Measurements from ENCODE around the gene POMT1. TPM values are rescaled to one million over a fixed set of nuclear protein-coding genes. Genes with fewer than 3 reads are reported as not detected.

POMT1 gene
- total and polyA plus RNA-seq, 2 donors (not counting 3 experiments of a cell fraction or from before 2014, with no cell fraction given) = 44.7 to 53.9 TPM

DNA sequence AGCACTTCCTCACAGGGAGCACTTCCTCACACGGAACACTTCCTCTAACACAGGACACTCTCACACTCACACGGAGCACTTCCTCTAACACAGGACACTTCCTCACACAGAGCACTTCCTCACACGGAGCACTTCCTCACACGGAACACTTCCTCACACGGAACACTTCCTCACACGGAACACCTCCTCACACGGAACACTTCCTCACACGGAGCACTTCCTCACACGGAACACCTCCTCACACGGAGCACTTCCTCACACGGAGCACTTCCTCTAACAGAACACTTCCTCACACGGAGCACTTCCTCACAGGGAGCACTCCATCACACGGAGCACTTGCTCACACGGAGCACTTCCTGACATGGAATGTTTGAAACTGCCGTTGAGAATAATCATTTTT lies 13.4 kb downstream of the POMT1 start:
- CTCF ChIA-PET = no interaction called here
- dilution Hi-C loops (cut with MboI; ENCODE audit: extremely low pct_ligation_motif_present, low sequenced_read_pairs) = no loop called here
- no TSS peak for BruUV-seq (replicated peaks)
- Histone ChIP-seq H3K9me3 (replicated peaks; ENCODE audit: control insufficient read depth, insufficient read depth, low read length) (no peaks in the 10 kb centered on the region), H2AFZ (ENCODE audit: low read depth, low read length) (no peak overlapping the region), H3K9ac (replicated peaks; ENCODE audit: extremely low read depth, insufficient read depth, low read length) (no peak overlapping the region), H3K9me1 (replicated peaks; ENCODE audit: control insufficient read depth, extremely low read depth, insufficient read depth, low read length) (no peaks in the 10 kb centered on the region), H3K27me3 (ENCODE audit: control insufficient read depth in 2 of 2, insufficient read depth in 2 of 2, low read length in 2 of 2) (no peaks in the 10 kb centered on the region), H3K79me2 (ENCODE audit: control insufficient read depth, insufficient read depth, low read length) (no peaks in the 10 kb centered on the region), H3K4me1 (ENCODE audit: control insufficient read depth, extremely low read depth, insufficient read depth, low read length) (no peaks in the 10 kb centered on the region), H4K20me1 (replicated peaks; ENCODE audit: control insufficient read depth, extremely low read depth, insufficient read depth, low read length) (no peaks in the 10 kb centered on the region), H3K27ac (ENCODE audit: insufficient read depth, low read depth, low read length) (no peak overlapping the region), H3K4me3 (replicated peaks in 1 of 3; ENCODE audit: insufficient read depth in 1 of 3, low read depth in 1 of 3, low read length in 3 of 3) (no peak overlapping the region), H3K4me2 (ENCODE audit: insufficient read depth, low read length) (no peak overlapping the region), H3K36me3 (ENCODE audit: control insufficient read depth in 2 of 2, extremely low read depth in 1 of 2, insufficient read depth in 2 of 2, low read length in 2 of 2) (peaks cover 22 to 74% of the 10 kb centered on the region in 2 experiments)
- intact Hi-C loops (cut with micrococcal nuclease) = no loop called here
- FAIRE-seq = no peak
- POLR2A ChIA-PET = no interaction called here
- DNase-seq (ENCODE audit: low read depth, low spot score) = no peak
- no peak for TF ChIP-seq POLR2AphosphoS5 (IDR thresholded peaks at IDR 0.05; ENCODE audit: insufficient read depth, low read depth, low read length)

DNA sequence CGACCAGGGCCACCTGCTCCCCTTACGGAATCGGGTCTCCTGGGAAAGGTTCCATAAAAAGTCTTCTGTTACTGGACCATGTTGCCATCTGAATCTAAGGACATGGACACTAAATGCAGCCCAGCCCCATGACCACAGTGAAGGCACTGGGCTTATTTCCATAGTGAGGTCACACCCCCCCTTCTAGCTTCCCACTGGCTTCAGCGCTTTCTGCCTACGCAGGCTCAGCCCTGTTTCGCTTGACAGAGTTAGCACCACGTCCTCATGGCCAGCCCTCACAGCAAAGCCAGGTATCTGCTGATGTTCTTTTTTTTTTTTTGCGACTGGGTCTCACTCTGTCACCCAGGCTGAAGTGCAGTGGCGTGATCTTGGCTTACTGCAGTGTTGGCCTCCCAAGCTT lies 14.2 kb downstream of the POMT1 start:
- no peak overlapping the region for H3K4me3 ChIP-seq (replicated peaks in 1 of 3; ENCODE audit: insufficient read depth in 1 of 3, low read depth in 1 of 3, low read length in 3 of 3)
- H3K4me2 ChIP-seq (ENCODE audit: insufficient read depth, low read length) = no peak overlapping the region
- H3K4me1 ChIP-seq (ENCODE audit: control insufficient read depth, extremely low read depth, insufficient read depth, low read length) = no peaks in the 10 kb centered on the region
- no peak overlapping the region for H2AFZ ChIP-seq (ENCODE audit: low read depth, low read length)
- CTCF ChIA-PET = interaction anchor here (1.7 kb wide), 1 partner anchor 167 kb away, joined by 4 read pairs; no protein-coding TSS in a partner anchor
- no peak overlapping the region for H3K27ac ChIP-seq (ENCODE audit: insufficient read depth, low read depth, low read length)
- no peak for FAIRE-seq
- peaks cover 22 to 69% of the 10 kb centered on the region in 2 experiments for H3K36me3 ChIP-seq (ENCODE audit: control insufficient read depth in 2 of 2, extremely low read depth in 1 of 2, insufficient read depth in 2 of 2, low read length in 2 of 2)
- H3K79me2 ChIP-seq (ENCODE audit: control insufficient read depth, insufficient read depth, low read length) = no peaks in the 10 kb centered on the region
- no peaks in the 10 kb centered on the region for H3K27me3 ChIP-seq (ENCODE audit: control insufficient read depth in 2 of 2, insufficient read depth in 2 of 2, low read length in 2 of 2)
- intact Hi-C loops (cut with micrococcal nuclease) = no loop called here
- no peaks in the 10 kb centered on the region for H3K9me3 ChIP-seq (replicated peaks; ENCODE audit: control insufficient read depth, insufficient read depth, low read length)
- no peak overlapping the region for H3K9ac ChIP-seq (replicated peaks; ENCODE audit: extremely low read depth, insufficient read depth, low read length)
- POLR2A ChIA-PET = no interaction called here
- no TSS peak for BruUV-seq (replicated peaks)
- no peaks in the 10 kb centered on the region for H4K20me1 ChIP-seq (replicated peaks; ENCODE audit: control insufficient read depth, extremely low read depth, insufficient read depth, low read length)
- no peak for TF ChIP-seq POLR2A (IDR thresholded peaks at IDR 0.05; ENCODE audit: low read depth, low read length)
- no peak for TF ChIP-seq EZH2 (IDR thresholded peaks at IDR 0.05; ENCODE audit: borderline replicate concordance, low read depth, low read length, severe bottlenecking)
- no peak for TF ChIP-seq POLR2AphosphoS5 (IDR thresholded peaks at IDR 0.05; ENCODE audit: insufficient read depth, low read depth, low read length)
- TF ChIP-seq, protein P1, sequence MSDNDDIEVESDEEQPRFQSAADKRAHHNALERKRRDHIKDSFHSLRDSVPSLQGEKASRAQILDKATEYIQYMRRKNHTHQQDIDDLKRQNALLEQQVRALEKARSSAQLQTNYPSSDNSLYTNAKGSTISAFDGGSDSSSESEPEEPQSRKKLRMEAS (IDR thresholded peaks at IDR 0.05; ENCODE audit: insufficient read depth, insufficient read length) = no peak
- TF ChIP-seq JUN (IDR thresholded peaks at IDR 0.05; ENCODE audit: borderline replicate concordance, insufficient read depth, insufficient read length, low read depth) = no peak
- no peak for TF ChIP-seq MYC (IDR thresholded peaks at IDR 0.05; ENCODE audit: low read depth, low read length)
- TF ChIP-seq FOS (IDR thresholded peaks at IDR 0.05; ENCODE audit: borderline replicate concordance, insufficient read depth, low read length) = no peak
- TF ChIP-seq GATA2 (IDR thresholded peaks at IDR 0.05; ENCODE audit: insufficient read depth, insufficient read length, low read depth, low read length) = no peak
- TF ChIP-seq, protein P2, sequence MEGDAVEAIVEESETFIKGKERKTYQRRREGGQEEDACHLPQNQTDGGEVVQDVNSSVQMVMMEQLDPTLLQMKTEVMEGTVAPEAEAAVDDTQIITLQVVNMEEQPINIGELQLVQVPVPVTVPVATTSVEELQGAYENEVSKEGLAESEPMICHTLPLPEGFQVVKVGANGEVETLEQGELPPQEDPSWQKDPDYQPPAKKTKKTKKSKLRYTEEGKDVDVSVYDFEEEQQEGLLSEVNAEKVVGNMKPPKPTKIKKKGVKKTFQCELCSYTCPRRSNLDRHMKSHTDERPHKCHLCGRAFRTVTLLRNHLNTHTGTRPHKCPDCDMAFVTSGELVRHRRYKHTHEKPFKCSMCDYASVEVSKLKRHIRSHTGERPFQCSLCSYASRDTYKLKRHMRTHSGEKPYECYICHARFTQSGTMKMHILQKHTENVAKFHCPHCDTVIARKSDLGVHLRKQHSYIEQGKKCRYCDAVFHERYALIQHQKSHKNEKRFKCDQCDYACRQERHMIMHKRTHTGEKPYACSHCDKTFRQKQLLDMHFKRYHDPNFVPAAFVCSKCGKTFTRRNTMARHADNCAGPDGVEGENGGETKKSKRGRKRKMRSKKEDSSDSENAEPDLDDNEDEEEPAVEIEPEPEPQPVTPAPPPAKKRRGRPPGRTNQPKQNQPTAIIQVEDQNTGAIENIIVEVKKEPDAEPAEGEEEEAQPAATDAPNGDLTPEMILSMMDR (IDR thresholded peaks at IDR 0.05; ENCODE audit: extremely low read depth in 1 of 2, insufficient read depth in 1 of 2, low read depth in 1 of 2, low read length in 2 of 2) = no peak
- dilution Hi-C loops (cut with MboI; ENCODE audit: extremely low pct_ligation_motif_present, low sequenced_read_pairs) = no loop called here
- no peak for DNase-seq (ENCODE audit: low read depth, low spot score)
- H3K9me1 ChIP-seq (replicated peaks; ENCODE audit: control insufficient read depth, extremely low read depth, insufficient read depth, low read length) = no peaks in the 10 kb centered on the region
